A549 (cell line): ENCODE data around the gene TAF1. TPM values are rescaled to one million over a fixed set of nuclear protein-coding genes. Genes with fewer than 3 reads are reported as not detected.
A peak's percentile ranks its signal among the peaks of the same experiment; 100 is the strongest.
"Not testable (repeated sequence)": the region's sequence is repeated elsewhere in the genome, so short reads cannot be mapped to it uniquely, and the experiment has no call there.

ENCODE experiments used
- ATAC-seq, 2 experiments: fragments of 200-7000 bp in 1 of 2; fragments of >200 bp in 1 of 2; cut with Nextera tagmentation in 1 of 2; cut with Tn5 transposase in 1 of 2; 3 replicates each; pipeline versions ENCODE4 v1.8.0 to v1.9.1; 2018 to 2020; ENCODE audit warnings: mild to moderate bottlenecking in 1 of 2, moderate library complexity in 1 of 2
- CTCF ChIA-PET: fragments of 300-600 bp; sonication (Branson Sonifier 250); formaldehyde crosslinking; extraction: SDS; loops from one replicate; lab custom pipeline; 2021; ENCODE audit warnings: antibody characterized with exemption, inconsistent platforms; lab: Yijun Ruan, JAX
- POLR2A ChIA-PET: fragments of 350-600 bp; formaldehyde crosslinking; extraction: SDS; loops from one replicate; lab custom pipeline; 2021; ENCODE audit warnings: antibody characterized with exemption, inconsistent platforms; lab: Yijun Ruan, JAX
- DNase-seq, 2 experiments: peaks; one replicate each; pipeline versions ENCODE4 v3.0.0 to v3.0.0-alpha.2; 2011 to 2016; ENCODE audit warnings: low read depth in 1 of 2, low spot score in 1 of 2
- FAIRE-seq: peaks from 2 replicates; lab custom pipeline; 2011; peaks lifted over from hg19 to GRCh38; lab: Jason Lieb, UNC
- H3K27ac ChIP-seq, 2 experiments: fragments of >200 bp; sonication (Bioruptor Twin); formaldehyde crosslinking; 3 replicates each; pipeline ENCODE4 v1.5.1; 2016 to 2017
- H3K4me1 ChIP-seq: fragments of >200 bp; sonication (Bioruptor Twin); formaldehyde crosslinking; 3 replicates; pipeline ENCODE4 v1.6.1; 2016
- H3K4me2 ChIP-seq: fragments of >200 bp; sonication (Bioruptor Twin); formaldehyde crosslinking; 3 replicates; pipeline ENCODE4 v1.6.1; 2016
- H3K4me3 ChIP-seq: fragments of >200 bp; sonication (Bioruptor Twin); formaldehyde crosslinking; 3 replicates; pipeline ENCODE4 v1.5.1; 2016
- H3K9me3 ChIP-seq: fragments of >200 bp; sonication (Bioruptor Twin); formaldehyde crosslinking; 3 replicates; pipeline ENCODE4 v1.6.1; 2016
- ATOH8 ChIP-seq: fragments of 250-450 bp; sonication (Bioruptor Pico); IDR thresholded peaks from 2 replicates; pipeline ENCODE4 v1.5.0; 2020; ENCODE audit warnings: low read depth, mild to moderate bottlenecking, moderate library complexity
- CHD2 ChIP-seq: fragments of 150-350 bp; IDR thresholded peaks from 2 replicates; pipeline ENCODE4 v1.6.1; 2014; ENCODE audit warnings: low read length; ENCODE audit not compliant: partially characterized antibody
- CTCF ChIP-seq: fragments of >200 bp; sonication (Bioruptor Twin); formaldehyde crosslinking; IDR thresholded peaks from 3 replicates; pipeline ENCODE4 v1.5.1; 2016
- EHF ChIP-seq: fragments of 250-450 bp; sonication (Bioruptor Pico); IDR thresholded peaks from 2 replicates; pipeline ENCODE4 v1.5.0; 2020; ENCODE audit warnings: mild to moderate bottlenecking
- EP300 ChIP-seq, 2 experiments: fragments of >200 bp; sonication (Bioruptor Twin); formaldehyde crosslinking; IDR thresholded peaks; 2 replicates in 1 of 2; 3 replicates in 1 of 2; pipeline ENCODE4 v1.6.1; 2016 to 2017
- FOSB ChIP-seq: fragments of 250-450 bp; sonication (Bioruptor Pico); IDR thresholded peaks from 2 replicates; pipeline ENCODE4 v1.5.0; 2020; ENCODE audit warnings: mild to moderate bottlenecking, moderate library complexity
- FOXS1 ChIP-seq: fragments of 250-450 bp; sonication (Bioruptor Pico); IDR thresholded peaks from 2 replicates; pipeline ENCODE4 v1.5.0; 2020; ENCODE audit warnings: mild to moderate bottlenecking, moderate library complexity
- HES2 ChIP-seq: fragments of >200 bp; sonication (Bioruptor Twin); formaldehyde crosslinking; IDR thresholded peaks from 2 replicates; pipeline ENCODE4 v1.6.1; 2016
- HEYL ChIP-seq: fragments of 250-450 bp; sonication (Bioruptor Pico); IDR thresholded peaks from 2 replicates; pipeline ENCODE4 v1.8.0; 2021; ENCODE audit warnings: mild to moderate bottlenecking, moderate library complexity
- JUN ChIP-seq, 2 experiments: fragments of >200 bp; sonication (Bioruptor Twin); formaldehyde crosslinking; IDR thresholded peaks; 2 replicates in 1 of 2; 3 replicates in 1 of 2; pipeline ENCODE4 v1.6.1; 2016 to 2017
- KDM1A ChIP-seq: fragments of 200-600 bp; sonication (generic); IDR thresholded peaks from 2 replicates; pipeline ENCODE4 v1.6.1; 2016; ENCODE audit warnings: low read depth, mild to moderate bottlenecking
- KDM5A ChIP-seq: fragments of 200-600 bp; sonication (generic); IDR thresholded peaks from 2 replicates; pipeline ENCODE4 v1.6.1; 2016; ENCODE audit warnings: antibody characterized with exemption, mild to moderate bottlenecking
- MAFK ChIP-seq: fragments of 450-650 bp; IDR thresholded peaks from 2 replicates; pipeline ENCODE4 v1.6.1; 2014; ENCODE audit not compliant: partially characterized antibody
- MAX ChIP-seq: IDR thresholded peaks from 2 replicates; pipeline ENCODE4 v1.6.1; 2012
- MAZ ChIP-seq: fragments of 150-350 bp; IDR thresholded peaks from 2 replicates; pipeline ENCODE4 v1.6.1; 2014; ENCODE audit warnings: antibody characterized with exemption, low read depth, low read length, borderline replicate concordance
- NFE2L2 ChIP-seq: fragments of 150-350 bp; conservative IDR thresholded peaks from 2 replicates; pipeline ENCODE4 v1.6.1; 2014; ENCODE audit warnings: low read length
- NPAS2 ChIP-seq: fragments of 250-450 bp; sonication (Bioruptor Pico); IDR thresholded peaks from 2 replicates; pipeline ENCODE4 v1.8.0; 2022; ENCODE audit warnings: mild to moderate bottlenecking, moderate library complexity, borderline replicate concordance
- RFX5 ChIP-seq: fragments of 450-650 bp; IDR thresholded peaks from 2 replicates; pipeline ENCODE4 v1.7.1; 2014; ENCODE audit warnings: antibody characterized with exemption, mild to moderate bottlenecking, moderate library complexity
- ZC3H11A ChIP-seq: fragments of 450-650 bp; IDR thresholded peaks from 2 replicates; pipeline ENCODE4 v1.6.1; 2014; ENCODE audit warnings: antibody characterized with exemption, mild to moderate bottlenecking
- ZNF302 ChIP-seq: fragments of 250-450 bp; sonication (Bioruptor Pico); IDR thresholded peaks from 2 replicates; pipeline ENCODE4 v1.9.0; 2021; ENCODE audit warnings: inconsistent platforms, mild to moderate bottlenecking, moderate library complexity
- WGBS: methylation state at CpG from one replicate; pipeline ENCODE4 v1.1.6; 2017; ENCODE audit errors: missing lambda C conversion rate; 5-methylcytosine and 5-hydroxymethylcytosine counted together
- polyA plus RNA-seq, 4 experiments: library from polyadenylated mRNA; depleted of rRNA in 3 of 4; stranded (reverse); fragments of >200 nt; fragmentation: RNase III in 1 of 4; extraction: RNeasy Plus Mini Kit Qiagen cat#74134 plus additional on column Dnase treatment in 1 of 4; gene quantifications; 2 replicates in 3 of 4; 3 replicates in 1 of 4; pipeline ENCODE4 v1.2.3, GENCODE V29; 2011 to 2017

Gene TAF1
- polyA plus RNA-seq, 2 of the 4 experiments (the other 2 are of a cell fraction): 21.1 to 31.3 TPM

GRCh38 chrX:71326394-71326793 lies 39.8 kb upstream of the TAF1 start:
- TF ChIP-seq FOSB (no peak), EP300 (IDR thresholded peaks at IDR 0.05) (no peak)
- Histone ChIP-seq H3K9me3 (peaks cover 9% of the 10 kb centered on the region; the same call in 2 of the 3 replicates), H3K4me1 (no peaks in the 10 kb centered on the region), H3K27ac (no peak overlapping the region), H3K4me2 (no peak overlapping the region), H3K4me3 (no peak overlapping the region)
- ChIA-PET CTCF (no interaction called here), POLR2A (no interaction called here)
- FAIRE-seq: no peak
- ATAC-seq: no peak
- DNase-seq: no peak
- 94% methylated on average over 3 of the region's 3 CpGs for WGBS

- H3K4me2 ChIP-seq, H3K4me3 ChIP-seq, H3K9me3 ChIP-seq, H3K4me1 ChIP-seq, FAIRE-seq, H3K27ac ChIP-seq, DNase-seq, ATAC-seq, POLR2A ChIA-PET: not testable (repeated sequence)
- CTCF ChIA-PET: interaction anchor here (1.0 kb wide), 1 partner anchor 8 kb away, joined by 4 read pairs; no protein-coding TSS in a partner anchor
- 36% methylated on average over 2 of the region's 5 CpGs for WGBS
- TF ChIP-seq ZC3H11A: peak; percentile 87
These were observed 16.9 kb upstream of the TAF1 start for GRCh38 chrX:71349151-71349665.

GRCh38 chrX:71349867-71350266 lies 16.3 kb upstream of the TAF1 start:
- DNase-seq, FAIRE-seq, H3K27ac ChIP-seq, CTCF ChIA-PET, POLR2A ChIA-PET, H3K4me1 ChIP-seq, H3K4me2 ChIP-seq, H3K4me3 ChIP-seq, H3K9me3 ChIP-seq: not testable (repeated sequence)
- whole genome bisulfite sequencing: 50% methylated on average over 3 of the region's 6 CpGs
- ATAC-seq: peak in 1 of 2 experiments; percentile 72; a peak in 3 of 6 replicates

GRCh38 chrX:71352439-71352838 lies 13.7 kb upstream of the TAF1 start:
- ATAC-seq, H3K4me1 ChIP-seq, FAIRE-seq, DNase-seq, H3K9me3 ChIP-seq, H3K4me2 ChIP-seq, H3K27ac ChIP-seq, CTCF ChIA-PET, H3K4me3 ChIP-seq: not testable (repeated sequence)
- WGBS: 86% methylated on average over 4 of the region's 5 CpGs
- POLR2A ChIA-PET: interaction anchor here (0.8 to 1.3 kb wide), 2 partner anchors 13 to 69 kb away, joined by 3 to 12 read pairs; partner anchors contain the start of genes NONO and TAF1

- H3K9me3 ChIP-seq: no peaks in the 10 kb centered on the region
- H3K4me3 ChIP-seq: no peak overlapping the region
- no peak for FAIRE-seq
- no peak for TF ChIP-seq RFX5
- no peak overlapping the region for H3K4me2 ChIP-seq
- CTCF ChIA-PET: no interaction called here
- 93% methylated on average over 14 of the region's 14 CpGs for WGBS
- no peak for DNase-seq
- H3K27ac ChIP-seq: no peak overlapping the region
- H3K4me1 ChIP-seq: peaks cover 11% of the 10 kb centered on the region
- no peak for ATAC-seq
- POLR2A ChIA-PET: no interaction called here
These were observed 1.9 kb upstream of the TAF1 start for GRCh38 chrX:71364221-71364620.

- no peak for FAIRE-seq
- H3K9me3 ChIP-seq: no peaks in the 10 kb centered on the region
- peak overlapping the region; percentile 94 to 97 for H3K27ac ChIP-seq
- H3K4me1 ChIP-seq: peaks cover 11% of the 10 kb centered on the region
- peak overlapping the region; percentile 84 for H3K4me2 ChIP-seq
- DNase-seq: no peak
- 4% methylated on average over 16 of the region's 16 CpGs for WGBS
- ATAC-seq: no peak
- ChIA-PET CTCF (no interaction called here), POLR2A (interaction anchor here (0.5 to 2.1 kb wide), 15 partner anchors 9 to 1198 kb away, joined by 3 to 47 read pairs (median 4); partner anchors contain the start of genes NONO, OGT and ZMYM3)
- H3K4me3 ChIP-seq: peak overlapping the region; percentile 96
- TF ChIP-seq EP300 (IDR thresholded peaks at IDR 0.05) (no peak), CHD2 (no peak), ZNF302 (no peak), EHF (peak; percentile 72; the same call in 1 of the 2 replicates), KDM1A (no peak), ATOH8 (CRISPR knock-in tag) (no peak), CTCF (no peak), MAZ (no peak), NPAS2 (CRISPR knock-in tag) (no peak), KDM5A (no peak), MAFK (no peak), MAX (no peak), FOSB (peak; percentile 48; the same call in 1 of the 2 replicates), NFE2L2 (no peak), FOXS1 (CRISPR knock-in tag) (no peak), HES2 (no peak), JUN (IDR thresholded peaks at IDR 0.05) (peak in 1 of 2 experiments; percentile 82; a peak in 2 of 5 replicates), HEYL (CRISPR knock-in tag) (no peak)
These were observed 742 bp upstream of the TAF1 start for GRCh38 chrX:71365356-71365874.
